Erythroblast (primary cell): ENCODE data around the gene PRKCZ.

Experiments
- GATA1 ChIP-seq: IDR thresholded peaks from 2 replicates; pipeline ENCODE4 v1.6.1; 2011; ENCODE audit warnings: low read depth, mild to moderate bottlenecking, control low read depth, low read length, moderate library complexity
- POLR2A ChIP-seq: IDR thresholded peaks from 2 replicates; pipeline ENCODE4 v1.6.1; 2011; ENCODE audit warnings: mild to moderate bottlenecking, low read length

GRCh38 chr1:2111674-2112035 lies 61.4 kb downstream of the PRKCZ start:
- TF ChIP-seq POLR2A (no peak), GATA1 (no peak)
